NCI-H2029 (cell line): ENCODE measurements around the gene CMBL.
"Not testable (repeated sequence)": the region's sequence is repeated elsewhere in the genome, so short reads cannot be mapped to it uniquely, and the experiment has no call there.

ENCODE experiments used
- DNase-seq: peaks from one replicate; lab custom pipeline; 2025; lab: John Stamatoyannopoulos, UW

Gene CMBL

DNA sequence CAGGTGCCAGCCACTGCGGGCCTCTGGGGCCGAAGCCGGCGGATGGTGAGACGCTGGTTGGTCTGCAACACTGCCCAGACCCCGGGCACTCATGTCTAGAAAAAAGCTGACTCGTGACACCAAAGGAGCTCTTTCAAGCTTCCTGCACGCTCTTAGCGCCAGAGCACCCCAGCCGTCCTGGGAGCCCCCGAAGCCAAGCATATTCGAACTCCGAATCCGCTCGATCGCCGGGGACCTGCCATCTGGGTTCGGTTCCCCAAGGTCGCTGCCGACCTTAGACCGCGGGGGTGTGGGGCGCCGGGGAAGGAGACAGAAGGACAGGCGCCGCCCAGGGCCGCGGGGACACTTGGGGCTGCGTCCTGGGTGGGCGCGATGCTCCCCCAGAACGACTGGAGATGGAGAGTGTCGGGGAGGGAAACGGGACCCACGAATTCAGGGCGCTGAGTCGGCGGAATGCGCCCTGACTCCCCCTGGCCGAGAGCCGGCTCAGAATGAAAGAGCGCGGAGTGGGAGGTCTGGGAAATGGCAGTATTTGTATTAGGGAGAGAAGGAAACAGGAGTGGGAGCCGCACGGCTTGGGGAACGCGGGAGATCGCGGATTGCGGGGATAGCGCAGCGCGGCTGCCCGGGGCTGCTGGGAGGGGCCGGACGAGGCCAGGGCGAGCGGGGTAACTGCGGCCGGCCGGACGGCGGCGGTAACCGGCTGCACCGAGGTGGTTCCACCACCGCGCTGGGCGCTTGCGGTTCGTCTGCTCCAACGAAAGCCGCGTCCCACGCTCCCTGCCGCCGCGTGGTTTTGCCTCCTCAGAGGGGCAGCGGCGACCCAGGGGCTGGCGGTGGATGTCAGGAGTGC is 25.7 kb upstream of the CMBL start:
- DNase-seq, result peak; percentile 24

- DNase-seq, result no peak
These were observed 24.6 kb upstream of the CMBL start for GRCh38 chr5:10332301-10332700.

DNA sequence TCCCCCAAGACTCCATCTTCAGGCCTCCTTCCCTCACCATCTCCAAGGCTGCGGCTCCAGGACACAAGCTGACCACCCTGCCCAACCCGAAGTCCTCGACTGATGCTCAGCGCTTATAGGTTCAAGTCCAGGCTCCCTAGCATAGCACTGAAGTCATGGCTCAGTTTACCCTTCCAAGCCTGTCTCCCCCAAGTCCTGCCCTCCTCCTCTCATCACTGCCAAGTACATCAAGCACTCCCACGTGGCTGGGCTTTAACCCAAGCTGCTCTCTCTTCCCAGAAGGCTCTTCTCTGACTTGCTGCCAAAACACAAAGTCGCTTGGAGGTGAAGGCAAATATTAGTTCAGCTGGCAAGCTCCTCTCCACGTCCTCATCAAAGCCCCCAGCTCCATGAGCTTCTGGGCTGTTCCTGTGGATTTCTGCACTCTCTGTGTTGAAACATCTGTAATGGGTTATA is 23.7 kb upstream of the CMBL start:
- peak; percentile 97 for DNase-seq

GRCh38 chr5:10330511-10331230 is 23.0 kb upstream of the CMBL start:
- no peak for DNase-seq

GRCh38 chr5:10329820-10330481 is 22.2 kb upstream of the CMBL start:
- DNase-seq, result no peak

GRCh38 chr5:10329446-10329819 is 21.7 kb upstream of the CMBL start:
- DNase-seq, result no peak

GRCh38 chr5:10328323-10328722 is 20.6 kb upstream of the CMBL start:
- DNase-seq, result no peak

GRCh38 chr5:10324518-10325370 is 17.0 kb upstream of the CMBL start:
- DNase-seq, result no peak

GRCh38 chr5:10323588-10324488 is 16.1 kb upstream of the CMBL start:
- no peak for DNase-seq

- no peak for DNase-seq
These were observed 14.2 kb upstream of the CMBL start for GRCh38 chr5:10321882-10322281.

- DNase-seq, result no peak
These were observed 13.1 kb upstream of the CMBL start for GRCh38 chr5:10320793-10321192.

DNA sequence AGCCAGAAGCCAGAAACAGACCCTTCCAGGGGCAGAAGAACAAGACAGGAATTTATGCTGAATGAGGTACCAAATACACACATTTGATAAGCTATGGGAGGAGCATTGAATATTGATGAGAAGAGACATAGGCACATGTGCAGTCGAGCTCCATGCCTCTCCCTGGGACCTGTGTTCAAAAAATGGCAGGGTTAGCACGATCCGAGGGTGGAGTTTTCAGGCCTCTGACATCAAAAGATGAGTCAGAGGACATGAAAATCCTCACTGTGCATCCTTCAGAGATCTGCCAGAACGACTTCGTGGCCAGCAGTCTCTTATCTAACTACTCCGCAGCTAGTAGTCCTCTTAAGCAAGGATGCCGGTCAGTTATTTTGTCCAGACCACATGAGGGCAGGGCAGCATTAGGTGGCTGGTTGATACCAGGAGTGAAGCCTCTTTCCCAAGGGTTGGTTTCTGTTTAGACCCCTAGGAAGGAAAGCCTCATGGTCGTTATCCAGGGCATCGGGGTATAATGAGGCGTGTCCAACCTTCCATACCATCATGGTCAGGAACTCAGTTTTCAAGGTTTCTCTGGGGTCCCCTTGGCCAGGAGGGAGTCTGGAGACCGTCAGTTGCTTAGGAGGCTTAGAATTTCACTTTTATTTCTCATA is 11.6 kb upstream of the CMBL start:
- no peak for DNase-seq

GRCh38 chr5:10317825-10318682 is 10.4 kb upstream of the CMBL start:
- DNase-seq, result no peak

- DNase-seq, result peak; percentile 94
These were observed 8.3 kb upstream of the CMBL start for GRCh38 chr5:10315824-10316509.

GRCh38 chr5:10315201-10315600 is 7.5 kb upstream of the CMBL start:
- DNase-seq, result no peak

GRCh38 chr5:10311595-10312425 is 4.1 kb upstream of the CMBL start:
- DNase-seq, result no peak

GRCh38 chr5:10310835-10311570 is 3.3 kb upstream of the CMBL start:
- DNase-seq, result not testable (repeated sequence)
